ENCODE data around the gene MX2.

DNA sequence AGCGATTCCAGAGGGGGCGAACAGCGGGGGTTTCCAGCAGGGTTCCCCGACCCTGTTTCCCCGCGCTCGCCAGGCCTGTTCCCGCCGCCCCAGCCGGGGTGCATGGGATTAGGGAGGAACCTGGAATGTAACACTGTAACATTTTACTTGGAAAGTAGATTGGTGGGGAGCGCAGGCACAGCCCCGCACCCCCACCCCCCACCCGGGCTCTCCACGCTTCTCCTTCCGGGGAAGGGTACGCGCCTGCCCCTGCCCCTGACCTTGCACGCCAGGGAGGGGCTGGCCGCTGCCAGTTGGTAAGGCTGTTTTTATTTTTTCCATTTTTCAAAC lies 44.8 kb upstream of the MX2 start:
- TF ChIP-seq, protein P1, sequence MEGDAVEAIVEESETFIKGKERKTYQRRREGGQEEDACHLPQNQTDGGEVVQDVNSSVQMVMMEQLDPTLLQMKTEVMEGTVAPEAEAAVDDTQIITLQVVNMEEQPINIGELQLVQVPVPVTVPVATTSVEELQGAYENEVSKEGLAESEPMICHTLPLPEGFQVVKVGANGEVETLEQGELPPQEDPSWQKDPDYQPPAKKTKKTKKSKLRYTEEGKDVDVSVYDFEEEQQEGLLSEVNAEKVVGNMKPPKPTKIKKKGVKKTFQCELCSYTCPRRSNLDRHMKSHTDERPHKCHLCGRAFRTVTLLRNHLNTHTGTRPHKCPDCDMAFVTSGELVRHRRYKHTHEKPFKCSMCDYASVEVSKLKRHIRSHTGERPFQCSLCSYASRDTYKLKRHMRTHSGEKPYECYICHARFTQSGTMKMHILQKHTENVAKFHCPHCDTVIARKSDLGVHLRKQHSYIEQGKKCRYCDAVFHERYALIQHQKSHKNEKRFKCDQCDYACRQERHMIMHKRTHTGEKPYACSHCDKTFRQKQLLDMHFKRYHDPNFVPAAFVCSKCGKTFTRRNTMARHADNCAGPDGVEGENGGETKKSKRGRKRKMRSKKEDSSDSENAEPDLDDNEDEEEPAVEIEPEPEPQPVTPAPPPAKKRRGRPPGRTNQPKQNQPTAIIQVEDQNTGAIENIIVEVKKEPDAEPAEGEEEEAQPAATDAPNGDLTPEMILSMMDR (IDR thresholded peaks at IDR 0.05; ENCODE audit: low read length) = no peak
- TF ChIP-seq EZH2 (optimal IDR thresholded peaks at IDR 0.05; ENCODE audit: low read depth, low read length) = no peak

Measured in MM.1S (cell line).